SHP77 treated with DMSO at 0.1 percent for 48 hours (cell line): Measurements from ENCODE around the gene NOTO.

Experiments
- DNase-seq: peaks from one replicate; lab custom pipeline; 2025; lab: John Stamatoyannopoulos, UW

The NOTO gene

GRCh38 chr2:73233932-73234832, 31.8 kb downstream of the NOTO start, which contains the start of gene CCT7:
Gene CCT7 (plus strand): TSS chr2:73234308. CDS start chr2:73234379, 71 bp downstream.
- peak; percentile 77 for DNase-seq

- no peak for DNase-seq
These were observed 33.1 kb downstream of the NOTO start for GRCh38 chr2:73235315-73236028.

- no peak for DNase-seq
These were observed 34.8 kb downstream of the NOTO start for GRCh38 chr2:73237168-73237567.

- no peak for DNase-seq
These were observed 35.8 kb downstream of the NOTO start for GRCh38 chr2:73238149-73238548.

- DNase-seq, result no peak
These were observed 36.6 kb downstream of the NOTO start for GRCh38 chr2:73238976-73239375.

GRCh38 chr2:73239776-73240175, 37.4 kb downstream of the NOTO start:
- DNase-seq, result no peak

GRCh38 chr2:73243884-73244570, 41.7 kb downstream of the NOTO start:
- no peak for DNase-seq

- DNase-seq, result no peak
These were observed 42.2 kb downstream of the NOTO start for GRCh38 chr2:73244580-73244979.

GRCh38 chr2:73246850-73247249, 44.5 kb downstream of the NOTO start:
- no peak for DNase-seq

- no peak for DNase-seq
These were observed 47.3 kb downstream of the NOTO start for GRCh38 chr2:73249636-73250035.

- DNase-seq, result no peak
These were observed 48.8 kb downstream of the NOTO start for GRCh38 chr2:73250872-73251846.

GRCh38 chr2:73252238-73253027, 50.1 kb downstream of the NOTO start:
- DNase-seq, result no peak

GRCh38 chr2:73253400-73253799, 51.0 kb downstream of the NOTO start:
- DNase-seq, result no peak

- DNase-seq, result no peak
These were observed 51.5 kb downstream of the NOTO start for GRCh38 chr2:73253901-73254300.

GRCh38 chr2:73254343-73255006, 52.1 kb downstream of the NOTO start:
- no peak for DNase-seq

GRCh38 chr2:73255007-73255644, 52.8 kb downstream of the NOTO start:
- DNase-seq, result no peak

GRCh38 chr2:73255907-73256617, 53.7 kb downstream of the NOTO start:
- DNase-seq, result no peak

GRCh38 chr2:73256618-73256922, 54.2 kb downstream of the NOTO start:
- no peak for DNase-seq

GRCh38 chr2:73257021-73257420, 54.6 kb downstream of the NOTO start:
- no peak for DNase-seq
